Thyroid gland (tissue), 4 donors: ENCODE results near the gene MAP3K5. TPM values are rescaled to one million over a fixed set of nuclear protein-coding genes. Genes with fewer than 3 reads are reported as not detected.
A peak's percentile ranks its signal among the peaks of the same experiment; 100 is the strongest.

Experiments used
- DNase-seq, 2 donors: peaks; one replicate each; pipeline ENCODE4 v3.0.0-alpha.2; 2019
- H3K27ac ChIP-seq, 3 donors: fragments of 200-600 bp; sonication (generic); 1 replicate in 2 of 3; 2 replicates in 1 of 3; pipeline ENCODE4 v1.5.1; 2016 to 2019; ENCODE audit warnings: mild to moderate bottlenecking in 1 of 3, moderate library complexity in 1 of 3
- H3K27me3 ChIP-seq: fragments of 200-600 bp; sonication (generic); one replicate; pipeline ENCODE4 v1.5.1; 2019
- H3K36me3 ChIP-seq, 2 donors: fragments of 200-600 bp; sonication (generic); one replicate each; pipeline ENCODE4 v1.5.1; 2016 to 2019
- H3K4me1 ChIP-seq, 2 donors: fragments of 200-600 bp; sonication (generic); one replicate each; pipeline ENCODE4 v1.5.1; 2017 to 2019
- H3K4me3 ChIP-seq, 3 donors: fragments of 200-600 bp; sonication (generic); replicated peaks in 1 of 3; 1 replicate in 2 of 3; 2 replicates in 1 of 3; pipeline ENCODE4 v1.5.1; 2016; ENCODE audit warnings: mild to moderate bottlenecking in 1 of 3
- H3K9me3 ChIP-seq: fragments of 200-600 bp; sonication (generic); one replicate; pipeline ENCODE4 v1.5.1; 2017
- CTCF ChIP-seq, 6 experiments: fragments of 200-600 bp in 3 of 6; fragments of 450-650 bp in 3 of 6; sonication (generic) in 3 of 6; IDR thresholded peaks; one replicate each; pipeline ENCODE4 v1.5.1; 2016 to 2019; ENCODE audit warnings: antibody characterized with exemption in 6 of 6, mild to moderate bottlenecking in 2 of 6, inconsistent platforms in 1 of 6, moderate library complexity in 1 of 6
- POLR2A ChIP-seq, 2 donors: fragments of 450-650 bp; IDR thresholded peaks; one replicate each; pipeline ENCODE4 v1.6.1; 2017; ENCODE audit warnings: antibody characterized with exemption in 2 of 2, mild to moderate bottlenecking in 2 of 2, moderate library complexity in 1 of 2
- WGBS, 2 donors: methylation state at CpG; one replicate each; pipeline ENCODE4 v1.1.5; 2017; 5-methylcytosine and 5-hydroxymethylcytosine counted together
- intact Hi-C: fragments of 100-400 bp; cut with DNase I; formaldehyde crosslinking; loops from one replicate; pipeline ENCODE4 v1.15.1; 2023
- total RNA-seq, 4 donors: library from RNA; depleted of rRNA; stranded (reverse); fragments of >200 nt; gene quantifications; one replicate each; pipeline ENCODE4 v1.2.3, GENCODE V29; 2016

The MAP3K5 gene
- total RNA-seq, 4 donors from 2014 or later: 28.1 to 68.0 (median 46.5) TPM

- 73 to 85% methylated on average over 3 of the region's 3 CpGs for WGBS, 2 donors
- Histone ChIP-seq H3K36me3 (peaks cover 0 to 14% of the 10 kb centered on the region in 2 donors), H3K4me1 (peaks cover 33 to 50% of the 10 kb centered on the region in 2 donors), H3K27me3 (no peaks in the 10 kb centered on the region), H3K4me3 (no peak overlapping the region), H3K9me3 (no peaks in the 10 kb centered on the region), H3K27ac (peak overlapping the region in 2 of 3 donors; percentile 63)
- no peak for TF ChIP-seq CTCF (IDR thresholded peaks at IDR 0.05)
- TF ChIP-seq POLR2A (IDR thresholded peaks at IDR 0.05): no peak
- DNase-seq: no peak
- intact Hi-C loops: no loop called here
Measured at GRCh38 chr6:136608991-136609390, 183.3 kb downstream of the MAP3K5 start.

GRCh38 chr6:136607932-136608772 is 184.1 kb downstream of the MAP3K5 start:
- no peak for TF ChIP-seq POLR2A (IDR thresholded peaks at IDR 0.05)
- TF ChIP-seq CTCF (IDR thresholded peaks at IDR 0.05): peak; percentile 39 to 80 (median 62)
- 55 to 59% methylated on average over 12 of the region's 12 CpGs for WGBS, 2 donors
- intact Hi-C loops: no loop called here
- no peak overlapping the region for H3K4me3 ChIP-seq
- no peaks in the 10 kb centered on the region for H3K9me3 ChIP-seq
- H3K36me3 ChIP-seq: peaks cover 0 to 6% of the 10 kb centered on the region in 2 donors
- DNase-seq: peak; percentile 73 to 79
- H3K27ac ChIP-seq: peak overlapping the region in 2 of 3 donors; percentile 63
- peaks cover 38 to 58% of the 10 kb centered on the region in 2 donors for H3K4me1 ChIP-seq
- H3K27me3 ChIP-seq: no peaks in the 10 kb centered on the region

GRCh38 chr6:136607204-136607931 is 184.9 kb downstream of the MAP3K5 start:
- intact Hi-C loops: no loop called here
- TF ChIP-seq POLR2A (IDR thresholded peaks at IDR 0.05) (no peak), CTCF (IDR thresholded peaks at IDR 0.05) (no peak)
- no peaks in the 10 kb centered on the region for H3K36me3 ChIP-seq
- H3K27ac ChIP-seq: peak overlapping the region in 2 of 3 donors; percentile 5 to 63
- H3K27me3 ChIP-seq: no peaks in the 10 kb centered on the region
- no peaks in the 10 kb centered on the region for H3K9me3 ChIP-seq
- 92 to 94% methylated on average over 3 of the region's 3 CpGs for WGBS, 2 donors
- peaks cover 42 to 60% of the 10 kb centered on the region in 2 donors for H3K4me1 ChIP-seq
- no peak overlapping the region for H3K4me3 ChIP-seq
- DNase-seq: no peak

- 63 to 69% methylated on average over 5 of the region's 5 CpGs for WGBS, 2 donors
- intact Hi-C loops: no loop called here
- Histone ChIP-seq H3K27ac (peak overlapping the region in 2 of 3 donors; percentile 68 to 78), H3K9me3 (no peaks in the 10 kb centered on the region), H3K4me3 (no peak overlapping the region), H3K27me3 (no peaks in the 10 kb centered on the region), H3K36me3 (no peaks in the 10 kb centered on the region), H3K4me1 (peaks cover 61 to 74% of the 10 kb centered on the region in 2 donors)
- DNase-seq: no peak
- TF ChIP-seq POLR2A (IDR thresholded peaks at IDR 0.05): peak in 1 of 2 donors; percentile 24
- no peak for TF ChIP-seq CTCF (IDR thresholded peaks at IDR 0.05)
Measured at GRCh38 chr6:136604928-136605510, 187.3 kb downstream of the MAP3K5 start.
